Activated naive CD4-positive, alpha-beta T cell treated with anti-CD3 and anti-CD28 coated beads for 36 hours (primary cell): ENCODE measurements around the gene MYCBP2. TPM values are rescaled to one million over a fixed set of nuclear protein-coding genes. Genes with fewer than 3 reads are reported as not detected.
A peak's percentile ranks its signal among the peaks of the same experiment; 100 is the strongest.

ENCODE experiments used
- CTCF ChIA-PET: fragments of 350-600 bp; sonication (Branson Sonifier 250); formaldehyde crosslinking; loops from one replicate; lab custom pipeline; 2021; ENCODE audit warnings: antibody characterized with exemption; lab: Charles Lee
- DNase-seq: peaks from one replicate; pipeline ENCODE4 v3.0.0-alpha.2; 2020
- H3K27ac Mint-ChIP-seq: one replicate; pipeline ENCODE4 v1.8.0; 2021; ENCODE audit warnings: mild to moderate bottlenecking, mixed read lengths
- H3K27me3 Mint-ChIP-seq: one replicate; pipeline ENCODE4 v1.8.0; 2021; ENCODE audit warnings: low read depth, mixed read lengths
- H3K36me3 Mint-ChIP-seq: one replicate; pipeline ENCODE4 v1.8.0; 2021; ENCODE audit warnings: low read depth, mixed read lengths
- H3K4me1 Mint-ChIP-seq: one replicate; pipeline ENCODE4 v1.8.0; 2021; ENCODE audit warnings: low read depth, mixed read lengths
- H3K4me3 Mint-ChIP-seq: one replicate; pipeline ENCODE4 v1.8.0; 2021; ENCODE audit warnings: mild to moderate bottlenecking, moderate library complexity, mixed read lengths
- H3K9me3 Mint-ChIP-seq: one replicate; pipeline ENCODE4 v1.8.0; 2021; ENCODE audit warnings: mixed read lengths
- intact Hi-C: fragments of 100-400 bp; cut with micrococcal nuclease; formaldehyde crosslinking; loops from one replicate; pipeline ENCODE4 v1.15.1; 2023
- total RNA-seq, 2 experiments: library from RNA; stranded (reverse); gene quantifications; one replicate each; pipeline ENCODE4 v1.2.3, GENCODE V29; 2021

The MYCBP2 gene
- total RNA-seq, 2 experiments from 2014 or later = 60.6 to 70.4 TPM

GRCh38 chr13:77034881-77035280 lies 292.0 kb downstream of the MYCBP2 start:
- CTCF ChIA-PET = interaction anchor here (0.7 to 1.6 kb wide), 2 partner anchors 10 to 467 kb away, joined by 3 to 5 read pairs; no protein-coding TSS in a partner anchor
- Mint-ChIP-seq H3K27ac (no peak overlapping the region), H3K4me1 (peaks cover 12% of the 10 kb centered on the region), H3K4me3 (no peak overlapping the region), H3K36me3 (no peaks in the 10 kb centered on the region), H3K9me3 (no peaks in the 10 kb centered on the region), H3K27me3 (no peaks in the 10 kb centered on the region)
- DNase-seq = no peak
- intact Hi-C loops = no loop called here

- H3K4me3 Mint-ChIP-seq = no peak overlapping the region
- no peaks in the 10 kb centered on the region for H3K9me3 Mint-ChIP-seq
- no peak overlapping the region for H3K27ac Mint-ChIP-seq
Measured at GRCh38 chr13:77033717-77034302, 293.1 kb downstream of the MYCBP2 start.

GRCh38 chr13:77031656-77032243 lies 295.1 kb downstream of the MYCBP2 start:
- no peak for DNase-seq
- CTCF ChIA-PET = no interaction called here
- Mint-ChIP-seq H3K9me3 (no peaks in the 10 kb centered on the region), H3K27ac (no peak overlapping the region), H3K4me1 (peaks cover 24% of the 10 kb centered on the region), H3K36me3 (peaks cover 2% of the 10 kb centered on the region), H3K27me3 (no peaks in the 10 kb centered on the region), H3K4me3 (no peak overlapping the region)
- intact Hi-C loops = no loop called here

More at GRCh38 chr13:77033717-77034302, 293.1 kb downstream of the MYCBP2 start:
- H3K36me3 Mint-ChIP-seq = no peaks in the 10 kb centered on the region
- DNase-seq = no peak
- CTCF ChIA-PET = no interaction called here
- intact Hi-C loops = no loop called here
- no peaks in the 10 kb centered on the region for H3K27me3 Mint-ChIP-seq
- peaks cover 12% of the 10 kb centered on the region for H3K4me1 Mint-ChIP-seq

- CTCF ChIA-PET = no interaction called here
- no peak overlapping the region for H3K27ac Mint-ChIP-seq
- H3K4me3 Mint-ChIP-seq = no peak overlapping the region
- no peaks in the 10 kb centered on the region for H3K9me3 Mint-ChIP-seq
- intact Hi-C loops = loop anchor here (5.0 to 10.0 kb wide), 3 partner anchors 528 to 1625 kb away; partner anchors contain the start of genes OBI1 and POU4F1
- H3K4me1 Mint-ChIP-seq = peaks cover 25% of the 10 kb centered on the region
- H3K27me3 Mint-ChIP-seq = no peaks in the 10 kb centered on the region
- DNase-seq = no peak
- peaks cover 2% of the 10 kb centered on the region for H3K36me3 Mint-ChIP-seq
Measured at GRCh38 chr13:77029436-77029835, 297.5 kb downstream of the MYCBP2 start.

GRCh38 chr13:77028202-77028601 lies 298.7 kb downstream of the MYCBP2 start:
- intact Hi-C loops = loop anchor here (5.0 to 10.0 kb wide), 3 partner anchors 529 to 1627 kb away; partner anchors contain the start of genes OBI1 and POU4F1
- H3K27me3 Mint-ChIP-seq = no peaks in the 10 kb centered on the region
- CTCF ChIA-PET = interaction anchor here (1.0 to 2.7 kb wide), 3 partner anchors 14 to 143 kb away, joined by 3 to 10 read pairs (median 3); no protein-coding TSS in a partner anchor
- peak; percentile 22 for DNase-seq
- H3K36me3 Mint-ChIP-seq = peaks cover 2% of the 10 kb centered on the region
- H3K4me3 Mint-ChIP-seq = peak overlapping the region; percentile 91
- peaks cover 30% of the 10 kb centered on the region for H3K4me1 Mint-ChIP-seq
- no peak overlapping the region for H3K27ac Mint-ChIP-seq
- no peaks in the 10 kb centered on the region for H3K9me3 Mint-ChIP-seq

- Mint-ChIP-seq H3K27me3 (no peaks in the 10 kb centered on the region), H3K36me3 (peaks cover 3% of the 10 kb centered on the region), H3K4me1 (peaks cover 42% of the 10 kb centered on the region), H3K27ac (peak within 1 kb of the TSS; percentile 93), H3K4me3 (peak within 1 kb of the TSS; percentile 91), H3K9me3 (no peaks in the 10 kb centered on the region)
- CTCF ChIA-PET = interaction anchor here (0.6 to 2.7 kb wide), 8 partner anchors 9 to 451 kb away, joined by 3 to 10 read pairs (median 4); no protein-coding TSS in a partner anchor
- DNase-seq = peak; percentile 83
- intact Hi-C loops = loop anchor here (1.0 to 10.0 kb wide), 9 partner anchors 35 to 1628 kb away; partner anchors contain the start of genes CLN5, KCTD12, OBI1 and POU4F1
Measured at GRCh38 chr13:77026861-77027621, 299.9 kb downstream of the MYCBP2 start, which contains the start of gene FBXL3. TSS of gene FBXL3 (minus strand) at chr13:77027159. CDS start at chr13:77021860, 5,299 bp downstream.

- H3K4me1 Mint-ChIP-seq = peaks cover 48% of the 10 kb centered on the region
Measured at GRCh38 chr13:77026255-77026860, 300.5 kb downstream of the MYCBP2 start.

GRCh38 chr13:77022341-77022740 lies 304.6 kb downstream of the MYCBP2 start:
- Mint-ChIP-seq H3K36me3 (peaks cover 4% of the 10 kb centered on the region), H3K27me3 (no peaks in the 10 kb centered on the region), H3K4me3 (no peak overlapping the region), H3K27ac (peak overlapping the region; percentile 57), H3K4me1 (peaks cover 56% of the 10 kb centered on the region), H3K9me3 (no peaks in the 10 kb centered on the region)
- intact Hi-C loops = loop anchor here (10.0 kb wide), 2 partner anchors 1582 to 1632 kb away; partner anchors contain the start of genes OBI1 and POU4F1
- CTCF ChIA-PET = interaction anchor here (1.3 kb wide), 1 partner anchor 455 kb away, joined by 4 read pairs; no protein-coding TSS in a partner anchor
- no peak for DNase-seq

More at GRCh38 chr13:77026255-77026860, 300.5 kb downstream of the MYCBP2 start:
- no peaks in the 10 kb centered on the region for H3K27me3 Mint-ChIP-seq
- no peaks in the 10 kb centered on the region for H3K9me3 Mint-ChIP-seq
- peak overlapping the region; percentile 91 for H3K4me3 Mint-ChIP-seq
- CTCF ChIA-PET = interaction anchor here (0.5 to 2.7 kb wide), 8 partner anchors 8 to 452 kb away, joined by 3 to 10 read pairs (median 4); no protein-coding TSS in a partner anchor
- H3K27ac Mint-ChIP-seq = peak overlapping the region; percentile 87
- peaks cover 3% of the 10 kb centered on the region for H3K36me3 Mint-ChIP-seq
- DNase-seq = peak; percentile 83
- intact Hi-C loops = loop anchor here (2.0 to 10.0 kb wide), 5 partner anchors 140 to 1628 kb away; partner anchors contain the start of genes KCTD12, OBI1 and POU4F1

GRCh38 chr13:77019756-77020155 lies 307.1 kb downstream of the MYCBP2 start:
- no peak overlapping the region for H3K4me3 Mint-ChIP-seq
- intact Hi-C loops = loop anchor here (10.0 kb wide), 2 partner anchors 1585 to 1635 kb away; partner anchors contain the start of genes OBI1 and POU4F1
- CTCF ChIA-PET = interaction anchor here (0.7 kb wide), 1 partner anchor 1337 kb away, joined by 3 read pairs; no protein-coding TSS in a partner anchor
- H3K27ac Mint-ChIP-seq = no peak overlapping the region
- peaks cover 11% of the 10 kb centered on the region for H3K36me3 Mint-ChIP-seq
- peaks cover 66% of the 10 kb centered on the region for H3K4me1 Mint-ChIP-seq
- no peaks in the 10 kb centered on the region for H3K27me3 Mint-ChIP-seq
- no peaks in the 10 kb centered on the region for H3K9me3 Mint-ChIP-seq
- DNase-seq = no peak

GRCh38 chr13:77016888-77017623 lies 309.8 kb downstream of the MYCBP2 start:
- DNase-seq = no peak
- no peak overlapping the region for H3K27ac Mint-ChIP-seq
- H3K27me3 Mint-ChIP-seq = no peaks in the 10 kb centered on the region
- peaks cover 53% of the 10 kb centered on the region for H3K4me1 Mint-ChIP-seq
- H3K9me3 Mint-ChIP-seq = no peaks in the 10 kb centered on the region
- CTCF ChIA-PET = interaction anchor here (0.6 to 1.1 kb wide), 4 partner anchors 8 to 309 kb away, joined by 3 to 4 read pairs (median 3); no protein-coding TSS in a partner anchor
- H3K4me3 Mint-ChIP-seq = no peak overlapping the region
- intact Hi-C loops = loop anchor here (1.0 kb wide), 1 partner anchor 8 kb away; no protein-coding TSS in a partner anchor
- H3K36me3 Mint-ChIP-seq = peaks cover 27% of the 10 kb centered on the region
